Activated effector memory CD4-positive, alpha-beta T cell treated with Interleukin-2 at 50 U/mL for 16 hours (primary cell): ENCODE measurements around the gene RBM19.

ENCODE experiments used
- DNase-seq: peaks from one replicate; pipeline ENCODE4 v3.0.0-alpha.2; 2020

RBM19 gene

GRCh38 chr12:113796066-113796827 lies 169.9 kb downstream of the RBM19 start:
- DNase-seq, result no peak

DNA sequence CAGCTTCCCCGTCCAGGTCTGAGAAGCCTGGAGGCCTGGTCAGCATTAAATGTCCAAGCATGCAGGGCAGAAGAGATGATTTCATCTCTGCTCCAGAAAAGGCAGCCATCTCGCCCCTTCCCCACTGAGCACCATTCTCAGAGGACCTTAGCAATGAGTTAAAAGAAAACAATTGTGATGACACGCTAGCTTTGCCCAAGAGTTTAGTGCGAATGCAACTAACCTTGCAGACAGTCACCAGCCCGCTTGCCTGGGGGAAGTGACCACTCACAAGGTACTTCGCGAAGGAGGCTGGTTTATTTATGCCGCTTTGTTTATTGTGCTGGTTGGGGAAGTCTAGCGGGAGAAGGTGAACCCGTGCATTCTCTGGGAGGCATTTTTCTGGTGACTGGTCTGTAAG lies 170.7 kb downstream of the RBM19 start:
- DNase-seq, result no peak

DNA sequence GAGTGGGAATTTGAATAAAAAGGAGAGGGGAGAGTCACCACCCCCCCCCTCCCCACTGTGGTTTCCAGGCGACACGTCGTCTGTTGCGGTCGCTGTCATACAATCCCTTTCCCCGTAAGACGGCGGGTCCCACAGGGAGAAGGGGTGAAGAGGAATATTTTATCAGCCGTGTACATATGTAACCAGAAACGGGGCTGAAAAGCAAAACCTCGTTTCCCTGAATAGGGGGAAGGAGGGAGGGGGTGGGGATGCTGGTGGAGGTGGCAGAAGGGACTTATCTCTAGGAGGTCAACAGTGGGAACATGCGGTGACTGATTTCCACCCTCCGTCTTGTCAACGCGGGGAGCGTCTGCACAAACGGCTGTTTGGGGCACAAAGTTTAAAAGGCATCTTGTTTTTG lies 171.4 kb downstream of the RBM19 start:
- no peak for DNase-seq

- DNase-seq, result no peak
Measured at GRCh38 chr12:113793250-113793649, 172.9 kb downstream of the RBM19 start.

DNA sequence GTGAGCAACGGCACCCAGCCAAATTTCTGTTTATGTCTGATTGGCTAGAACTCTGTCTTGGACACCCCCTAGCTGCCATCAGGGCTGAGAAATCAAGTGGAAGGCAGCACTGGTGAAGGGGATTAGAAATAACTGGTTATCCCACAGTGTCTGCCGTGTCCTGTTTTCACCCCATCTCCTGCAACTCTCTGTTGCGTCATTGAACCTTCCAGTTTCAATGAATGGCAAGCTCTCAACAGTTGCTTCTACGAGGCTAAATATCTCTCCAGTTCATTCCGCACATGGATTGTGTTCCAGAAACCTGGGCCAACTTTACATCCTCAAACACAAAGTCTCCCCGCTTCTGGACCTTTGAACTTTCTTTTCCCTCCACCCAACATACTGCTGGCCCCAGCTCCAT lies 173.7 kb downstream of the RBM19 start:
- no peak for DNase-seq

- DNase-seq, result no peak
Measured at GRCh38 chr12:113788020-113788856, 177.9 kb downstream of the RBM19 start.

DNA sequence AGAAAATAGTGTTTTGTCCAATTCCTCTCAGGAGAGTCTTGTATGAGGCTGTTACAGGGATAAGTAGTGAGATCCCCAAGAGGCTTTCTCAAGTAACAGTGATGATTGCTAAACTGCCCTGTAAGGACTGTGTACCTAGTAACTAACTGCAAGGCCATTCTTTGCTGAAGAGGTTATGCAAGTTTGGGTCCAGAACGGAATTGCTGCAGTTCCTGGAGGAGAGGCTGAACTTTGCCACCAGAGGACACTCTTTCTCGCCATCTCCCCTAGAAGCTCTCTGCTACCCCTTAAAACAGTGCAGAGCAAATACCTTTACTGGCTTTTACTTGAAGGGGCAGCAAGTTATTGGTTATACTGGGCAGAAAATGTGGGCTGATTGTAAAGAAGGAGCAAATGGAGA lies 180.0 kb downstream of the RBM19 start:
- DNase-seq, result no peak

- no peak for DNase-seq
Measured at GRCh38 chr12:113783811-113784210, 182.3 kb downstream of the RBM19 start.

GRCh38 chr12:113782873-113783272 lies 183.3 kb downstream of the RBM19 start:
- DNase-seq, result no peak

DNA sequence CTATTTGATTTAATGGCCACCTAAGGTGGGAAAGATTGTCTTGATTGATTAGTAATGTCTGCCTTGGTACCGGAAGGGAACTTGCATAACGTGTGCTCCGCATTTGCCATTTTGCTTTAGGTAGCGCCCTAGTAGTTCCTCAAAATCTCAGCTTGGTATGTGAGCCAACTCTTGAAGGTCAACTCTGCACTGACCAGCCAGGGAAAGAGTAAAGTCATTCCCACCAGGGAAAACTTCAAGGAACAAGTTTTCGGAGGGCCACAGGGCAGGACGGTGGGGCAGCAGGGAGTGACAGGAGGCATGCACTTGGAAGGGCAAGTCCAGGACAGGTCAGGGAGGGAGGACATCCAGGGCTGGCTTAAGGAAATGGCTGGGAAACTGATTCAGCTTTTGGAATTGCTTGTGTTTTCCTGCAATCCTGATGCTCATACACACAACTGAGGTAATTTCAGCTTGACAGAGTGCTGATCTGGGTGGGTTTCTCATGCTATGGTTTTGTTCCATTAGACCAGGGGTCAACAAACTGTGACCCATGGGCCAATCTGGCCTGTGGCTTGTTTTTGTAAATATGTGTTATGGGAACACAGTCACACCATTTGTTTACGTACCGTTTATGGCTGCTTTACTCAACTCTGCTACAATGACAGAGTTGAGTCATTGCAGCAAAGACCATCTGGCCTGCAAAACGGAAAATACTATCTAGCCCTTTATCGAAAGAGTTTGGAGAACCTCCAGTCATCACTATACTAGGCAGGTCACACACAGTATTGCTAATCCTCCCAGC lies 184.5 kb downstream of the RBM19 start:
- DNase-seq, result no peak

DNA sequence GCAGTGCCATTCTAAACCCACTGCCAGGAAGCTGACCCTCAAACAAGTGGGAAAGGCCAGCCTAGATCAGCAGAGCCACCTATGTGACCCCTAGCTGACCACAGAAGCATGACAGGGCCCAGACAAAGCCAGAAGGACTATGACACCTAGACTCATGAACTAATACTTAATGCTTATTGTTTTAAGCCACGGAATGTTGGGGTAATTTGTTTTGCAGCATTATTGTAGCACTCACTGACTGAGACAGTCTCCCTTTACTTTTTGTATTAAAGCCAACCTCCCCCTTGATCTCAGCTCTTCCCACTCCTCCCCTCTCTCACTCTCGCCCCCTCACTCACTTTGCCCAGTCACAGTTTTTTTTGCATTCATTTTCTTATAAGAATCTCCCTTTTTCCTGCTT lies 186.4 kb downstream of the RBM19 start:
- no peak for DNase-seq

DNA sequence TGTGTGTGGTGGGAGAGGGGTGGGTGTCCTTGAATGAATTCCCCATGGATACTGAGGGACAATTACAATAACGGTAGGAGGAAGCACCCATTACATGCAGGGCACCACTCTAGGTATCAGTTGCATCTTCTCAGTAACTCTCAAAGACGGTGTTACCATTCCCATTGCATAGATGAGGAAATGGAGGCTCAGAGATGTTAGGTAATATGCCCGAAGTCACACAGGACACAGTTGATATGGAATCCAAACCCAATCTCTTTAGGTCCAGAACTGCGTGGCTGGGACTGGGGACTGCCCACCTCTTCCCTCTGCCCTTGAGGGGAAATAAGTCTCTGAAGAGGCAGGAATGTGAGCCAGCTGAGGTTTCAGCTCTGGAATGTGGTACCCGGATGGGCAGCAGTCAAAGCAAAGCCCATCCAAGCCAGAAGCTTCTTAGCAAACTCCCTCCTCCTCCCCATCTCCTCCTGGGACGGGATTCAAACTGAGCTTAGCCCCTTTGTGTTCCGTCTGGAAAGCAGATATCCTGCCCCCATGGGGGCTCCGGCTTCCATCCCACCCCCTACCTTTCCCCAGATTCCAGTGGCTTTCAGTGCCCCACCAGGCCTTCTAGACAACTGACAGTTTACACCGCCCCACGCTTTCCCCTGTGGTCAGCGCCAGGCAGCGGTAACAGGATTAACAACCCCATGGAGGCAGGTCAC lies 187.5 kb downstream of the RBM19 start:
- no peak for DNase-seq

DNA sequence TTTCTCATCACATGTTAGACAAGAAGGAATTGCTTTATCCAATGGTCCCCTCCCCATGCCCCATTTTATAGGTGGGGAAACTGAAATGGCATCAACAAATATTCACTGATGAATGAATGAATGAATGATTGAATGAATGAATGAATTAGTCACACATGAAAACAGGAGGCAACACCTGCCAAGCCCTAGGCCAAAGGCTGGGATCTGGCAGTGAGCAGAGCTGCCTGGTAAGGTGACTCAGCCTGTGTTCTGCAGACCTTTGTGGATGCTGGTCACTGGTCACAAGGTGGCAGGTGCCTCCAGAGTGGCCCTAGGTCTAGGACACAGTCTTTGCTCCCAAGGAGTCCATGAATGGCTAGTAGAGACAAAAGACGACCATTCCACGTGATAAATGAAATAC lies 188.4 kb downstream of the RBM19 start:
- DNase-seq, result no peak

DNA sequence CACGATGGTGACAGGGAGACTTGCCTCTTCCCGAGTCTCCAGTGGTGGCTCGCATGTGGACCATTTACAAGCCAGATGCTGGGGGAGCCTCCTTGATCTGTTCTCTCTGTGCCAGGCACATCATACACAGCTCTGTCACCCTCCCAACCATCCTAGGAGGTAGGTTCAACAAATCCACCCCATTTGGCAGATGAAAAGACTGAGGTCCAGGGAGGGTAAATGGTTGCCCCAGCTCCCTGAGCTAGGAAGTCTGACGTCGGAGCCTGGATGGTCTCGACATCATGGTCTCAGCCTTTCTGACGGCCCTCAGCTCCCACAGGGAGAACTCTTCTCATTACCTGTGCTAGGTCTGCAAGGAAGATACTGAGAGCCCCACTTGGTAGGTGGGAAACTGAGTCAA lies 189.6 kb downstream of the RBM19 start:
- no peak for DNase-seq

- no peak for DNase-seq
Measured at GRCh38 chr12:113774526-113774925, 191.6 kb downstream of the RBM19 start.

DNA sequence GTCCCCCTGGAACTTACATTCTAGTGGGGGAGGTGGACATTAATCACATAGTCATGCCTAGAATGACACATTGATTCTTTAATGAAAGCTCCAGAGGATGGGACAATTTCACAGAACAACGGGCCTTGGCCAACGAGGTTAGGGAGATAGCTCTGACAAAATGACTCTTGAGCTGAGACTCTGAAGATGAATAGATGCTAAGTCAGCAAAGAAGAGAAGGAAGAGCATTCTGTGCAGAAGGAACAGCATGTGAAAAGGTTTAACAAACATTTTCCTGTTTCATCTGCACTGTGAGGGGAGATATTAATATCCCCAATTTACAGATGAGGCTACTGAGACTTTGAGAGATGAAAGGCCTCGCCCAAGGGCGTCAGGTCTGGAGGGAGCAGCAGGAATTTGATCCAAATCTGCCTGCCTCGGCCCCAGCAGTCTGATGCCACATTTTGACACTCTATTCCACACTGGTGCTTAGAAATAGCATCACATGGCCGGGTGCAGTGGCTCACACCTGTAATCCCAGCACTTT lies 193.6 kb downstream of the RBM19 start:
- DNase-seq, result no peak

- DNase-seq, result no peak
Measured at GRCh38 chr12:113770389-113770865, 195.7 kb downstream of the RBM19 start.

DNA sequence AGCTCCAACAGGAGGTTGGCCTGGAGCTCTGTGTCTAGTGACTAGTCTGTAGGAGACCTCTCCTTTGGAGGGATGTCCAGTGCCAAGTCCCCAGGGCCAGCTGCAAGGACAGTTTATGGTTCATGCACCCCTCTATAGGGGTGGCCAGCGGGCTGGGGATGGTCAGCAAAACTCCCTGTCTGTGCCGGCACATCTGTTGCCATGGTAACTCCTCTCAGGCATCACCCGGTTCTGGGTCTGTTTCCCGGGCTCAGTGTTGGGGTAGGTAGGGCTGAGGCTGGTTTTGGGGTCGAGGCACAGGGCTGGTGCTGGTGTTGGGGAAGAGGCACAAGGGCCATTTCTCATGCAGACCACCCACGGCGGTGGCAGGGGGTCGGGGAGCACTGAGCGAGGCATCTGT lies 196.8 kb downstream of the RBM19 start:
- no peak for DNase-seq

- DNase-seq, result no peak
Measured at GRCh38 chr12:113768850-113769249, 197.3 kb downstream of the RBM19 start.

DNA sequence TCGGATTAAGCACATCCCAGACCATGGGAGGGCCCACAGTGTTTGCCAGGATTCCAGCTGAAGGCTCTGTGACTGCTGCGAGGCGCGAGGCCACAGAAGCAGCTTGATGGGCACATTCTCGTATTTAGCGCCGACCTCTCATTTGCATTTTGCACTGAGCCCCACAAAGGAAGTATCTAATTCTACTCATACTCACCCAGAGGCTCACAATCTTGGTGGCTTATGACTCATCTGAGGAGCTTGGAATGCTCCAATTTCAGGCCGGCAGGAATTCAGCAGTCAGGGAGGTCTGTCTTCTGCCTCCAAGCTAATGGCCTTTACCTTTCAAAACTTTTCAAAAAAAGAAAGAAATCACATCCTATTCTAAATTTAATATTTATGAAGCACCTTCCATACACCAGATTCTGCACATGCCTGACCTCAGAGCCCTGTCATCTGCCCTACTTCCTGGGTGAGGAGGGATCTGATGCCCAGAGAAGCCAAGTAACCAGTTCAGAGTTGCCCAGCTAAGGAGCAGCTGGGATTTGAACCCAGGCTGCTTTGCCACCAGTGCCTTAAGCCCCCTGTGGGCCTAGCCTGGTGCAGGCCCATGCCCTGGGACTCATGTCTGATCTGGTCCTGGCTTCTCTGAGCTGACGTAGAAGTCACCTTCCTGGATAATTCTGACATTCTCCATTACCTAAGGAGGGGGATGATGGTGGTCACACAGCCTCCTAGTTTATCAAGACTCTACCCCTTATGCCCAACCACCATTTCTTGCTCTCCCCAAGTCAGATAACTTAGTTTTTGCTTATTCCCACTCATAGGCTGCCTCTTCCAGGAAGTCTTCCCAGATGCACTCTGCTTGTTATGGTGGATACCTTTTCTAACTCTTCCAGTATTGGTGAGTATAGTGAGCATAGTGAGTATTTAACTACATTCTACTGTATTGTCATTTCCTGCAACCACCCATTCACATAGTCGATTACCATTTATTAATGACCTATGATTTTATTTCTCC lies 198.9 kb downstream of the RBM19 start:
- DNase-seq, result no peak
